Smooth muscle cell (in vitro differentiated cells): Measurements from ENCODE around the gene LNX1. TPM values are rescaled to one million over a fixed set of nuclear protein-coding genes. Genes with fewer than 3 reads are reported as not detected.

Source experiments
- DNase-seq: peaks from one replicate; lab custom pipeline; 2025; ENCODE audit not compliant: unreplicated experiment; lab: John Stamatoyannopoulos, UW
- H2AFZ ChIP-seq: fragments of 200-600 bp; sonication (generic); 2 replicates; pipeline ENCODE4 v1.6.0; 2016; ENCODE audit warnings: antibody characterized with exemption, low read depth, mild to moderate bottlenecking
- H3F3A ChIP-seq: fragments of 200-600 bp; sonication (generic); 2 replicates; pipeline ENCODE4 v1.6.0; 2017; ENCODE audit warnings: antibody characterized with exemption, low read depth
- H3K27ac ChIP-seq: fragments of 200-600 bp; sonication (generic); 2 replicates; pipeline ENCODE4 v1.5.1; 2016; ENCODE audit warnings: low read depth, mild to moderate bottlenecking
- H3K27me3 ChIP-seq: fragments of 200-600 bp; sonication (generic); 2 replicates; pipeline ENCODE4 v1.6.1; 2016; ENCODE audit warnings: low read depth, mild to moderate bottlenecking
- H3K36me3 ChIP-seq: fragments of 200-600 bp; sonication (generic); 2 replicates; pipeline ENCODE4 v1.5.1; 2016; ENCODE audit warnings: low read depth
- H3K4me1 ChIP-seq: fragments of 200-600 bp; sonication (generic); 2 replicates; pipeline ENCODE4 v1.5.1; 2016; ENCODE audit warnings: low read depth
- H3K4me2 ChIP-seq: fragments of 200-600 bp; sonication (generic); 2 replicates; pipeline ENCODE4 v1.6.0; 2016; ENCODE audit warnings: mild to moderate bottlenecking
- H3K4me3 ChIP-seq: fragments of 200-600 bp; sonication (generic); 2 replicates; pipeline ENCODE4 v1.5.1; 2016; ENCODE audit warnings: mild to moderate bottlenecking
- H3K79me2 ChIP-seq: fragments of 200-600 bp; sonication (generic); 2 replicates; pipeline ENCODE4 v1.6.0; 2016; ENCODE audit warnings: low read depth, mild to moderate bottlenecking
- H3K9ac ChIP-seq: fragments of 200-600 bp; sonication (generic); 2 replicates; pipeline ENCODE4 v1.6.0; 2016; ENCODE audit warnings: low read depth
- H3K9me3 ChIP-seq: fragments of 200-600 bp; sonication (generic); replicated peaks from 2 replicates; pipeline ENCODE4 v1.5.1; 2016; ENCODE audit warnings: low read depth
- H4K20me1 ChIP-seq: fragments of 200-600 bp; sonication (generic); 2 replicates; pipeline ENCODE4 v1.6.0; 2016; ENCODE audit warnings: low read depth
- CTCF ChIP-seq: fragments of 200-600 bp; sonication (generic); IDR thresholded peaks from 2 replicates; pipeline ENCODE4 v1.5.1; 2017; ENCODE audit warnings: borderline replicate concordance, mild to moderate bottlenecking, antibody characterized with exemption; ENCODE audit not compliant: insufficient read depth, poor library complexity, severe bottlenecking
- WGBS: methylation state at CpG from one replicate; pipeline ENCODE4 v1.1.7; 2016; ENCODE audit warnings: low lambda C conversion rate; 5-methylcytosine and 5-hydroxymethylcytosine counted together
- polyA plus RNA-seq: library from polyadenylated mRNA; unstranded; fragments of >200 nt; fragmentation: Nextera tagmentation; extraction: Ambion mirVana; gene quantifications from 2 replicates; pipeline ENCODE4 v1.2.1, GENCODE V29; 2016
- total RNA-seq: library from RNA; depleted of rRNA; stranded (reverse); fragments of >200 nt; gene quantifications from 2 replicates; pipeline ENCODE4 v1.2.3, GENCODE V29; 2014

LNX1 gene
- total and polyA plus RNA-seq, 2 experiments from 2014 or later: 2.3 to 4.3 TPM

- no peak for TF ChIP-seq CTCF
- H4K20me1 ChIP-seq: peaks cover 1% of the 10 kb centered on the region
- no peak overlapping the region for H3K4me2 ChIP-seq
- peak overlapping the region; percentile 84 for H3K27ac ChIP-seq
- H3K9ac ChIP-seq: no peak overlapping the region
- H3K9me3 ChIP-seq: no peaks in the 10 kb centered on the region
- H3K27me3 ChIP-seq: no peaks in the 10 kb centered on the region
- peaks cover 3% of the 10 kb centered on the region for H3F3A ChIP-seq
- WGBS: 79% methylated on average over 5 of the region's 5 CpGs
- peaks cover 34% of the 10 kb centered on the region for H3K36me3 ChIP-seq
- peaks cover 5% of the 10 kb centered on the region for H3K4me1 ChIP-seq
- no peak overlapping the region for H3K4me3 ChIP-seq
- H2AFZ ChIP-seq: no peak overlapping the region
- peaks cover 26% of the 10 kb centered on the region for H3K79me2 ChIP-seq
- no peak for DNase-seq
Measured at GRCh38 chr4:53431052-53431451, 160.2 kb downstream of the LNX1 start.

- no peaks in the 10 kb centered on the region for H3K9me3 ChIP-seq
- no peak overlapping the region for H3K27ac ChIP-seq
- no peak overlapping the region for H3K4me3 ChIP-seq
- peaks cover under 1% of the 10 kb centered on the region for H3K4me1 ChIP-seq
- H3K27me3 ChIP-seq: no peaks in the 10 kb centered on the region
- TF ChIP-seq CTCF: no peak
- peaks cover 34% of the 10 kb centered on the region for H3K36me3 ChIP-seq
- H3K9ac ChIP-seq: no peak overlapping the region
- H3F3A ChIP-seq: peaks cover 3% of the 10 kb centered on the region
- H2AFZ ChIP-seq: no peak overlapping the region
- peaks cover 9% of the 10 kb centered on the region for H4K20me1 ChIP-seq
- no peak overlapping the region for H3K4me2 ChIP-seq
- no peak for DNase-seq
- no peaks in the 10 kb centered on the region for H3K79me2 ChIP-seq
Measured at GRCh38 chr4:53427366-53427765, 163.9 kb downstream of the LNX1 start.

GRCh38 chr4:53424280-53424679, 167.0 kb downstream of the LNX1 start:
- no peaks in the 10 kb centered on the region for H3K4me1 ChIP-seq
- H3K27ac ChIP-seq: no peak overlapping the region
- no peak overlapping the region for H3K9ac ChIP-seq
- peaks cover 7% of the 10 kb centered on the region for H3K79me2 ChIP-seq
- no peak for TF ChIP-seq CTCF
- H3K9me3 ChIP-seq: no peaks in the 10 kb centered on the region
- no peaks in the 10 kb centered on the region for H3F3A ChIP-seq
- H3K27me3 ChIP-seq: no peaks in the 10 kb centered on the region
- no peak overlapping the region for H3K4me2 ChIP-seq
- H4K20me1 ChIP-seq: peaks cover 9% of the 10 kb centered on the region
- DNase-seq: no peak
- no peak overlapping the region for H2AFZ ChIP-seq
- H3K36me3 ChIP-seq: peaks cover 21% of the 10 kb centered on the region
- H3K4me3 ChIP-seq: no peak overlapping the region

- DNase-seq: no peak
- Histone ChIP-seq H3F3A (no peaks in the 10 kb centered on the region), H4K20me1 (peaks cover 13% of the 10 kb centered on the region), H3K4me3 (no peak overlapping the region), H2AFZ (no peak overlapping the region), H3K27ac (no peak overlapping the region), H3K4me2 (no peak overlapping the region), H3K9ac (no peak overlapping the region), H3K9me3 (no peaks in the 10 kb centered on the region), H3K4me1 (no peaks in the 10 kb centered on the region), H3K36me3 (peaks cover 6% of the 10 kb centered on the region), H3K79me2 (peaks cover 10% of the 10 kb centered on the region), H3K27me3 (no peaks in the 10 kb centered on the region)
- no peak for TF ChIP-seq CTCF
- 97% methylated on average over 1 of the region's 1 CpG for WGBS
Measured at GRCh38 chr4:53422367-53422766, 168.9 kb downstream of the LNX1 start.
